ENCODE measurements around the gene MFRP.

- TF ChIP-seq GATA2 (IDR thresholded peaks at IDR 0.05; ENCODE audit: low read depth, low read length), result no peak
- TF ChIP-seq GATA3 (IDR thresholded peaks at IDR 0.05; ENCODE audit: low read depth, low read length), result no peak
These were observed 48.6 kb downstream of the MFRP start for GRCh38 chr11:119297938-119298337.
